DND-41 (cell line): ENCODE measurements around the gene ACSF3.

Source experiments
- EZH2 ChIP-seq: IDR thresholded peaks from 3 replicates; pipeline ENCODE4 v1.6.1; 2012; ENCODE audit warnings: borderline replicate concordance, low read depth, mild to moderate bottlenecking, moderate library complexity, low read length, inconsistent platforms; ENCODE audit not compliant: severe bottlenecking
- TF ChIP-seq, protein P1 (sequence below): IDR thresholded peaks from 2 replicates; pipeline ENCODE4 v1.5.1; 2012; ENCODE audit warnings: borderline replicate concordance, low read length, moderate library complexity, mild to moderate bottlenecking; ENCODE audit not compliant: poor library complexity, severe bottlenecking; ENCODE audit errors: extremely low read depth

DNA sequence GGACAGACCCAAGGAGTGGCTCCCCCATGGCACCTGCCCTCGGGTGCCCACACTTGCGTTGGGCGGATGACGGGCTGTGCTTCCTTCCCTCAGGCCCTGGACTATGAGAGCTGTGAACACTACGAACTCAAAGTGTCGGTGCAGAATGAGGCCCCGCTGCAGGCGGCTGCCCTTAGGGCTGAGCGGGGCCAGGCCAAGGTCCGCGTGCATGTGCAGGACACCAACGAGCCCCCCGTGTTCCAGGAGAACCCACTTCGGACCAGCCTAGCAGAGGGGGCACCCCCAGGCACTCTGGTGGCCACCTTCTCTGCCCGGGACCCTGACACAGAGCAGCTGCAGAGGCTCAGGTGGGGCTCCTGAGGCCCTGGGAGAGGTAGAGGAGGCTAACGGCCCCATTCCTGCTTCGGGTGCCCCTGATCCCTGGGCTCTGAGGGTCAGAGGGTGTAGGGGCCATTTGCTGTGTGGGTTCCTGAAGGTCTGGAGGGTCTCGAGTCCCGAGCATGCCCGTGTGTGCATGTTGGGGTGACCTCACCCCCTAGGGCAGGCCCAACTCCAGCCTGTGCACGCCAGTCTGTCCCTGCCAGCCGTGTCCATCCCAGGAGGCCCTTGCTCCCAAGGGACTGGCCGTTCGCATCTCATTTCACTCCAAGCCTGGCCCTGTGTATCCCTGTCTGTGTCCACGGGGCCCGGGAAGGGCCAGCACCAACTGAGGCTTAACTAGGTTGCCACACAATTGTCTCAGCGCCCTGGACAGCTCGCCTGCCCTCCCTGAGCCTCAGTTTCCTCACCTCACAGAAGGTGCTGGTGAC, 96.7 kb downstream of the ACSF3 start:
- TF ChIP-seq, protein P1, sequence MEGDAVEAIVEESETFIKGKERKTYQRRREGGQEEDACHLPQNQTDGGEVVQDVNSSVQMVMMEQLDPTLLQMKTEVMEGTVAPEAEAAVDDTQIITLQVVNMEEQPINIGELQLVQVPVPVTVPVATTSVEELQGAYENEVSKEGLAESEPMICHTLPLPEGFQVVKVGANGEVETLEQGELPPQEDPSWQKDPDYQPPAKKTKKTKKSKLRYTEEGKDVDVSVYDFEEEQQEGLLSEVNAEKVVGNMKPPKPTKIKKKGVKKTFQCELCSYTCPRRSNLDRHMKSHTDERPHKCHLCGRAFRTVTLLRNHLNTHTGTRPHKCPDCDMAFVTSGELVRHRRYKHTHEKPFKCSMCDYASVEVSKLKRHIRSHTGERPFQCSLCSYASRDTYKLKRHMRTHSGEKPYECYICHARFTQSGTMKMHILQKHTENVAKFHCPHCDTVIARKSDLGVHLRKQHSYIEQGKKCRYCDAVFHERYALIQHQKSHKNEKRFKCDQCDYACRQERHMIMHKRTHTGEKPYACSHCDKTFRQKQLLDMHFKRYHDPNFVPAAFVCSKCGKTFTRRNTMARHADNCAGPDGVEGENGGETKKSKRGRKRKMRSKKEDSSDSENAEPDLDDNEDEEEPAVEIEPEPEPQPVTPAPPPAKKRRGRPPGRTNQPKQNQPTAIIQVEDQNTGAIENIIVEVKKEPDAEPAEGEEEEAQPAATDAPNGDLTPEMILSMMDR: no peak
- TF ChIP-seq EZH2: no peak
